ENCODE results near the gene ALDOA.

The ALDOA gene

DNA sequence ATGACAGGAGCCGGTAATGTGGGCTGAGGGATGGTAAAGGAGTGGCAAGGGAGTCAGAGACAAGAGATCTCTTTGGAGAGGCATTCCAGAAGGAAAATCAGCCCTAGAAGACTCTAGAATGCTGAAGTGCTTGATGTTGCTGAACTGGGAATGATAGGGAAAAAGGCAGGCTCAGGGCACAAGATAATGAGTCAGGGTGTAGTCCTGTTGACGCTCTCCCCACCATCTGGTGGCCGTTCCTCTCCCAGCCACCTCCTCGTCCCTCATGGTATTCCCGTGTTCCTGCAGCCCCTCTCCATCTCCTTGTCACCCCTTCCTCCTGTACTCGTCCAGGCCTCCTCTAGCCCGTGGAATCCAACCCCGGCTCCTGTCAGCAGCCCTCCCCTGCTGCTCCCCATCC, 11.1 kb upstream of the ALDOA start:
- TF ChIP-seq, protein P1, sequence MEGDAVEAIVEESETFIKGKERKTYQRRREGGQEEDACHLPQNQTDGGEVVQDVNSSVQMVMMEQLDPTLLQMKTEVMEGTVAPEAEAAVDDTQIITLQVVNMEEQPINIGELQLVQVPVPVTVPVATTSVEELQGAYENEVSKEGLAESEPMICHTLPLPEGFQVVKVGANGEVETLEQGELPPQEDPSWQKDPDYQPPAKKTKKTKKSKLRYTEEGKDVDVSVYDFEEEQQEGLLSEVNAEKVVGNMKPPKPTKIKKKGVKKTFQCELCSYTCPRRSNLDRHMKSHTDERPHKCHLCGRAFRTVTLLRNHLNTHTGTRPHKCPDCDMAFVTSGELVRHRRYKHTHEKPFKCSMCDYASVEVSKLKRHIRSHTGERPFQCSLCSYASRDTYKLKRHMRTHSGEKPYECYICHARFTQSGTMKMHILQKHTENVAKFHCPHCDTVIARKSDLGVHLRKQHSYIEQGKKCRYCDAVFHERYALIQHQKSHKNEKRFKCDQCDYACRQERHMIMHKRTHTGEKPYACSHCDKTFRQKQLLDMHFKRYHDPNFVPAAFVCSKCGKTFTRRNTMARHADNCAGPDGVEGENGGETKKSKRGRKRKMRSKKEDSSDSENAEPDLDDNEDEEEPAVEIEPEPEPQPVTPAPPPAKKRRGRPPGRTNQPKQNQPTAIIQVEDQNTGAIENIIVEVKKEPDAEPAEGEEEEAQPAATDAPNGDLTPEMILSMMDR (IDR thresholded peaks at IDR 0.05; ENCODE audit: borderline replicate concordance, insufficient read depth, low read depth, low read length) = no peak
- H3K4me3 ChIP-seq (ENCODE audit: low read depth, low read length) = no peak overlapping the region

DNA sequence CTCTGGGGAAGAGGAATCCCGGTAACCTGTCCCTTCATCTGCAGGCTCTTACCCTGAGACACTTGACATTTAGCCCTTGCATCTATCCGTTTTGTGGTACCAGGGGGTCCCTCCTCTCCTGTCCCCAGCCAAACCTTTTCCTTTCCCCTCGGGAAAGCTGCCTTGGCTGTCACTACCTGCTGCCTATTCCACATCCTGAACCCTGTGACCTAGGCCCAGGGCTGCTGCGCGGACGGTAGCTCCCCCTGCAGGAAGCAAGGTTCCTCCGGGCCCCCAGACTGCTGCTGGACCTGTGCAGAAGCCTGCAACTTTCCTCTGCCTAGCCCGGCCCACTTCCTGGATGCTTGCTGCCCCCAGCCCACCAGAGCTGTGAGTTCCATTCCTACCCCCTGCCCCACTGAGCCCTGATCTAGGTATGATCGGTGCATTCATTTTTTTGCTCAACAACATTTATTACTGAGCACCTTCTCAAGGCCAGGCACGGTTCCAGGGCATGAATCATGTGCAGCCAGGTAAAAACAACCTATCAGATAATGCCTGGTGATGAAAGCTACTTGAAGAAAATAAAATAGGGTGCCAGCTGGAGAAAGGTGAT, 10.5 kb upstream of the ALDOA start:
- no peak overlapping the region for H3K4me3 ChIP-seq (ENCODE audit: low read depth, low read length)

DNA sequence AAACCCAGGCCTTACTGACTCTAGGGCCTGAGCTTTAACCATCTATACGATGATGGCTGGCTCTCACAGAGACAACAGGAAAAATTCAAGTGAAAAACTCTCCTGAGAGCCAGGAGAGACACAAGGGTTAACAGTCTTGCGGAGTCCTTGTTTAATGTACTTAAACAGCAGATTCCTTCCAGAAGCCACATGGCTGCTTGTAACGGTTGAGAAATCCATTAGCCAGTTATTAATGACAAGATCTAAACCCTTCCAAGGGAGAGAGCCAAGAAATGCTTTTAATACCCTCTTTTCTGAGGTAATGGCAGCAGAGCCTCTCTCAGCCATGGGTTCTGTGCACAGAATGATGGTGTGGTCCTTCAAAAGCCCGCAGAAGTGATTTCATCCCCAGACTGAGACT, 5.2 kb upstream of the ALDOA start:
- TF ChIP-seq, protein P1 (IDR thresholded peaks at IDR 0.05; ENCODE audit: borderline replicate concordance, insufficient read depth, low read depth, low read length) = no peak
- no peak overlapping the region for H3K4me3 ChIP-seq (ENCODE audit: low read depth, low read length)

More for the DNA sequence above, 10.5 kb upstream of the ALDOA start:
- TF ChIP-seq, protein P1 (IDR thresholded peaks at IDR 0.05; ENCODE audit: borderline replicate concordance, insufficient read depth, low read depth, low read length) = peak; percentile 84

DNA sequence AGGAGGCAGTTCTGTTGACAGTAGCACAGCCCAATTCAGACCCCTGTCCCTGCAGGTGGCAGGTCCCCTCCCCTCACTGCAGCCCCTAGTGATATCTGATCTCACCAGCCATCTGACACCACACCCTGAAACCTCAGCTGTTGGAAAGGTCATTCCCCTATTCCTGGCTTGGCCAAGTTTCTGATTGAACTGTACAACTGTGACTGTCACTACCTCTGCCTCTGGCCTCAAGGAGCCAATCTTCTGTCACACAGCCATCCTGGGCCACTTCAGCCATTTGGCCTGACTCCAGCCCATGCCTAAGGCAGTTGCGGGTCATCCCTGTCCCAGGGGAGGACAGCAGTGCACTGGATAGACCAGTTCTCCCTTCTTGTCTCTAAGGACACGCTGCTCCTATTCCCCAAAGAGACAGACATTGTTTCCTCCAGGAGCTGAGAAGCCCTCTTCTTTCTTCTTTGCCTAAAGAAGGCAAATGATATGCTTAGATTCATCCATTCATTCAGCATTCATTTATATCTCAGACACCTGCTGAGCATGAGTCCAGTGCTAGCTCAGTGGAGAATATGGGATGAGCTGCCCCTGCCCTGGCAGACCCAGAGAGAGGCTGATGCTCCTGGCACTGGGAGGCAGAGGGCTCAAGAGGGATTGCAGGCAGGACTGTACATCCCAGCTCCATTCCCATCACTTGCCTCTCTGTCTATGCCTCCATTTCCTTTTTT, 4.6 kb upstream of the ALDOA start:
- H3K4me3 ChIP-seq (ENCODE audit: low read depth, low read length) = no peak overlapping the region
- TF ChIP-seq, protein P1 (IDR thresholded peaks at IDR 0.05; ENCODE audit: borderline replicate concordance, insufficient read depth, low read depth, low read length) = no peak

DNA sequence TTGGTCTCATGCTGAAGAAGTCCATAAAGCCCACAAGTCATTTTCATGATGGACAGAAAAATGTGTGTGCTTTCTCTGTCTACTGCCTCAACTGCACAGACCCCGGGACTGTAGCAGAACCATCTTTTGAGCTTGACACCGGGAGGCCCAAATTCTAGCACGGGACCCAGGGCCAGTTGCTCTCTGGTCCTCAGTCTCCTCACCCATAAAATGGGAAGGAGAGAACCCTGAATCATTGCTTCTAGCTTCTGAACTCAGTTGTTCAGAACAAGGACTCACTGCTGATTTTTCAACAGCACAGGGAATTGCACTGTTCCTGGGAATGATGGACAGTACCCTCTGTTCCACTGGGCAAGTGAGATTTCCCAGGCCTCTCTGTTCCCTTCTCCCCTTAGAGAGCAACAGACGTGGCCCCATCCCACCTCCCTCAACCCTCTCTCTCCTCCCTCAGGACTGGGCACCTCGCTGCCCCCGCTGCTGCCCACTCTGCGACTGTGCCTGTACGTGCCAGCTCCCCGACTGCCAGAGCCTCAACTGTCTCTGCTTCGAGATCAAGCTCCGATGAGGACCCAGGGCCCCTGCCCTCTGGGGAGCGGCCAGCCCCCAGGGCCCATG, 2.2 kb upstream of the ALDOA start:
- peak overlapping the region; percentile 78 for H3K4me3 ChIP-seq (ENCODE audit: low read depth, low read length)
- TF ChIP-seq, protein P1 (IDR thresholded peaks at IDR 0.05; ENCODE audit: borderline replicate concordance, insufficient read depth, low read depth, low read length) = no peak

DNA sequence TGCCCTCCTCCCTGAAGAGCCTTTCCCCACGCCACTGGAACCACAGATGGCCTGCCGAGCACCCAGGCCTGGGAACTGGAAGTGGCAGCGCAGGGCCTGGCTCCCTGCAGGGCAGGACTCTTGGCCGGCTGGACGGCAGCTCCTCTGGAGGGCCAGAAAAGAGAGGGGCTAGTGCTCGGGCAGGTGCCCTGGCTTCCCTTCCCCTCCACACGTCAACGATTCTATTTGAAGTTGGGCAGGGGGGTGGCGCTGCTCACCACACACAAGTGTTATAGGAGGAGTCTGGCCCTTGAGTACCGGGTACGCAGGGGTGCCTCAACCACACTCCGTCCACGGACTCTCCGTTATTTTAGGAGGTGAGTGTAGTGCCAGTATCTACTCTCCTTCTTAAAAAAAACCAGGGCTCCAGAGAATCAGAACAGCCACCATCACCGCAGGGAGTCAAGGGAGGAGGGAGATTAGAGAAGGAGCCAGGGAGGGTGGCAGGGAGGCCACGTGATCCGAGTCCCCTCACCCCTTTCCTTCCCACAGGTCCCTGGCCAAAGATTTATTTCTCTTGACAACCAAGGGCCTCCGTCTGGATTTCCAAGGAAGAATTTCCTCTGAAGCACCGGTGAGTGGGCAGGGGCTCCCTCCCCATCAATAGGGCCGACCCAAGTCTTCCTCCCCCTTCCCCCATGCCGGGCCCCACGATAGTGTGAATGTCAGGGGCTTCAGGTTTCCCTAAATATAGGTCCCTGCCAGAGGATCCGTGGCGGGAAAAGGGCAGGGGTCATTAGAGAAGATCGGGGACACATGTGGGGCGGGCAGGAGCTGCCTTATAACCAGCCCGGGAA, 1.4 kb upstream of the ALDOA start:
- TF ChIP-seq, protein P1 (IDR thresholded peaks at IDR 0.05; ENCODE audit: borderline replicate concordance, insufficient read depth, low read depth, low read length) = peak; percentile 30; the same call in 1 of the 2 replicates

More for the DNA sequence above, 1.4 kb upstream of the ALDOA start:
- peak overlapping the region; percentile 78 for H3K4me3 ChIP-seq (ENCODE audit: low read depth, low read length)
